HG02798 (cell line): ENCODE measurements around the gene TAX1BP3.

Experiments used
- ATAC-seq: cut with Tn5 transposase; IDR thresholded peaks from one replicate; pipeline ENCODE4 v1.9.1; 2021; ENCODE audit warnings: mild to moderate bottlenecking; ENCODE audit not compliant: unreplicated experiment, poor library complexity

The TAX1BP3 gene

GRCh38 chr17:3635474-3636153, 32.8 kb downstream of the TAX1BP3 start:
- no peak for ATAC-seq

GRCh38 chr17:3632287-3632686, 36.1 kb downstream of the TAX1BP3 start:
- no peak for ATAC-seq

GRCh38 chr17:3630781-3631180, 37.6 kb downstream of the TAX1BP3 start:
- no peak for ATAC-seq

- ATAC-seq: no peak
These were observed 40.6 kb downstream of the TAX1BP3 start for GRCh38 chr17:3627769-3628167.

- ATAC-seq: no peak
These were observed 41.3 kb downstream of the TAX1BP3 start for GRCh38 chr17:3626831-3627768.

DNA sequence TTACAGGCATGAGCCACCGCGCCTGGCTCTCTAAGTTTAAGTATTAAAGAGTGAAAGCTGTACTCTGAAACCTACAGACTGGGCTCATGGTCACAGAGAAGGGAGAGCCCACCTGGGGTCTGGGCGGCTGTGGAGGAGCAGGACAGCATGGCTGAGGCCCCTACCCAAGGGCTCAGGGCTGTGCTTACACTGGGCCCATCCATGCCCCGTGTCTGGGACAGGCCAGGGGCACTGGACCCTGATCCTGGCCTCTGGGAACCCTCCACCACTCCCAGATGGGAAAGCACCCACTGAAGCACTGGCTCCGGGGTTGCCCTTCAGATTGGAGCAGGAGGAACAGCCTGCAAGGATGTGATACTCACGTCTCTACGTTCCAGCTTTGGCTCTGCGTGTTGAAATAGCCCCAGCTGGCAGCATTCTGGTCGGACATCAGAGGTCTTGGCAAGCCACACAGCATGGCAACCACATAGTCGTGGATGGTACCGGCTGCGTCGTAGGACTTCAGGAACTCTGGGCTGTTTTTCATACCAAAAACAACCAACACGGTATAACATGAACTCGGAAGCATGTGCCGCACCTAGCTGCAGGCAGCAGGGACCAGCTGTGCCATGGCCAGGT, 45.3 kb downstream of the TAX1BP3 start:
- ATAC-seq: no peak

GRCh38 chr17:3621146-3621720, 47.1 kb downstream of the TAX1BP3 start:
- no peak for ATAC-seq

GRCh38 chr17:3615160-3615870, 53.1 kb downstream of the TAX1BP3 start:
- no peak for ATAC-seq

DNA sequence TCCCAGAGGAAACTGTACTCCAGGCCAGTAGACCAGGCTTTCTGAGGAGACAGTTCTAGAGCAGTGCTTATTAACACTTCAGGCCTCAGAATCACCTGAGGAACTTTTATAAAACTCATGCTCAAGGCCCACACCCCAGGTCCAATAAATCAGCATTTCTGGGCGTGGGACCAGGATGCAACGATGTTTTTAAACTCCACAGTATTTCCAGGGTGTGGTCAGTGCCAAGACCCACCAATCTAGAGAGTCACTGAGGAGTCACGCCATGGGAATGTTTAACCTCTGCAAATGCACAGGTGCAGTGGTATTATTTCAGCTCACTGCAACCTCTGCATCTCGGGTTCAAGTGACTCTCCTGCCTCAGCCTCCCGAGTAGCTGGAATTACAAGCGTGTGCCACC, 55.3 kb downstream of the TAX1BP3 start:
- ATAC-seq: no peak
